K562 (cell line): Measurements from ENCODE around the gene FRMD4B. TPM values are rescaled to one million over a fixed set of nuclear protein-coding genes. Genes with fewer than 3 reads are reported as not detected.

Experiments used
- ATAC-seq: fragments of 200-7000 bp; cut with Tn5 transposase; 3 replicates; pipeline ENCODE4 v1.9.1; 2020; ENCODE audit warnings: moderate library complexity
- BruUV-seq: library from RNA; stranded (reverse); fragments of 400-500 nt; replicated peaks from 2 replicates; lab custom pipeline; 2021; lab: Mats Ljungman, UMichigan
- CTCF ChIA-PET: fragments of 300-600 bp; formaldehyde crosslinking; extraction: SDS; loops from one replicate; lab custom pipeline; 2021; ENCODE audit warnings: low intra/inter-chr PET ratio; lab: Yijun Ruan, JAX
- POLR2A ChIA-PET: fragments of 300-600, 350-650 bp; sonication (Branson Sonifier 250); formaldehyde crosslinking; extraction: SDS; loops from one replicate; lab custom pipeline; 2021; ENCODE audit warnings: antibody characterized with exemption, inconsistent platforms; lab: Yijun Ruan, JAX
- DNase-seq, 4 experiments: peaks; one replicate each; pipeline versions ENCODE4 v3.0.0 to v3.0.0-alpha.2; 2011 to 2018; ENCODE audit warnings: low spot score in 3 of 4, mixed read lengths in 3 of 4; ENCODE audit errors: extremely low read depth in 1 of 4
- FAIRE-seq: peaks from 2 replicates; lab custom pipeline; 2011; peaks lifted over from hg19 to GRCh38; lab: Jason Lieb, UNC
- H2AFZ ChIP-seq: 2 replicates; pipeline ENCODE4 v1.6.0; 2011; ENCODE audit warnings: low read depth, low read length, control low read depth, inconsistent platforms
- H3K27ac ChIP-seq: fragments of 200-600 bp; 3 replicates; pipeline ENCODE4 v1.8.0; 2011; ENCODE audit warnings: low read depth, mild to moderate bottlenecking, control low read depth, inconsistent platforms, low read length, moderate library complexity, mixed read lengths; ENCODE audit errors: extremely low read depth
- H3K27me3 ChIP-seq, 2 experiments: fragments of 300-600 bp in 1 of 2; 2 replicates in 1 of 2; 3 replicates in 1 of 2; pipeline versions ENCODE4 v1.6.0 to v1.8.0; 2011; ENCODE audit warnings: inconsistent platforms in 2 of 2, low read length in 2 of 2, mild to moderate bottlenecking in 1 of 2, mixed read lengths in 1 of 2, moderate library complexity in 1 of 2; ENCODE audit not compliant: control insufficient read depth in 2 of 2, insufficient read depth in 2 of 2
- H3K36me3 ChIP-seq: fragments of 300-600 bp; 3 replicates; pipeline ENCODE4 v1.8.0; 2011; ENCODE audit warnings: mild to moderate bottlenecking, low read length, inconsistent platforms; ENCODE audit not compliant: control insufficient read depth, insufficient read depth
- H3K4me1 ChIP-seq, 2 experiments: fragments of 200-600 bp in 1 of 2; replicated peaks in 1 of 2; 2 replicates in 1 of 2; 3 replicates in 1 of 2; pipeline versions ENCODE4 v1.5.1 to v1.8.0; 2011; ENCODE audit warnings: inconsistent platforms in 2 of 2, low read length in 2 of 2, mild to moderate bottlenecking in 1 of 2, mixed read lengths in 1 of 2, moderate library complexity in 1 of 2; ENCODE audit not compliant: control insufficient read depth in 2 of 2, insufficient read depth in 2 of 2
- H3K4me2 ChIP-seq: 2 replicates; pipeline ENCODE4 v1.6.1; 2011; ENCODE audit warnings: low read length, control low read depth, inconsistent platforms, mixed read lengths; ENCODE audit not compliant: insufficient read depth
- H3K4me3 ChIP-seq: fragments of 200-600 bp; sonication (generic), shearing (Covaris generic); 2 replicates; pipeline ENCODE4 v1.5.1; 2016; ENCODE audit warnings: control low read depth, inconsistent platforms
- H3K79me2 ChIP-seq: fragments of 200-600 bp; 3 replicates; pipeline ENCODE4 v1.8.0; 2011; ENCODE audit warnings: low read length, inconsistent platforms; ENCODE audit not compliant: control insufficient read depth, insufficient read depth
- H3K9ac ChIP-seq, 2 experiments: 2 replicates each; pipeline versions ENCODE4 v1.6.0 to v1.6.1; 2011; ENCODE audit warnings: low read depth in 2 of 2, low read length in 2 of 2, control low read depth in 1 of 2, inconsistent platforms in 1 of 2, mild to moderate bottlenecking in 1 of 2, mixed read lengths in 1 of 2; ENCODE audit not compliant: insufficient read depth in 1 of 2
- H3K9me1 ChIP-seq: one replicate; pipeline ENCODE4 v1.6.0; 2011; ENCODE audit warnings: inconsistent platforms, mild to moderate bottlenecking, low read length, moderate library complexity; ENCODE audit not compliant: control insufficient read depth, insufficient read depth
- H3K9me3 ChIP-seq: replicated peaks from 2 replicates; pipeline ENCODE4 v1.5.1; 2011; ENCODE audit warnings: low read depth, low read length, inconsistent platforms; ENCODE audit not compliant: control insufficient read depth, insufficient read depth
- H4K20me1 ChIP-seq: replicated peaks from 2 replicates; pipeline ENCODE4 v1.6.1; 2011; ENCODE audit warnings: low read length, inconsistent platforms, mixed read lengths; ENCODE audit not compliant: control insufficient read depth, insufficient read depth
- ATF7 ChIP-seq: fragments of 450-650 bp; IDR thresholded peaks from 2 replicates; pipeline ENCODE4 v1.7.1; 2014; ENCODE audit warnings: mild to moderate bottlenecking, moderate library complexity
- GATA2 ChIP-seq: sonication (generic); formaldehyde crosslinking; IDR thresholded peaks from 2 replicates; pipeline ENCODE4 v1.4.0; 2020; ENCODE audit warnings: mild to moderate bottlenecking, missing genetic modification reagents
- MAZ ChIP-seq, 2 experiments: fragments of 450-650 bp in 1 of 2; sonication (generic) in 1 of 2; formaldehyde crosslinking; IDR thresholded peaks in 1 of 2; conservative IDR thresholded peaks in 1 of 2; 2 replicates each; pipeline versions ENCODE4 v1.4.0 to v1.5.0; 2020; ENCODE audit warnings: mild to moderate bottlenecking in 1 of 2, missing genetic modification reagents in 1 of 2
- MCM2 ChIP-seq: fragments of 450-650 bp; IDR thresholded peaks from 2 replicates; pipeline ENCODE4 v1.6.1; 2017; ENCODE audit warnings: low read depth, mild to moderate bottlenecking
- MCM7 ChIP-seq, 2 experiments: fragments of 450-650 bp; IDR thresholded peaks; 2 replicates each; pipeline ENCODE4 v1.6.1; 2016 to 2018
- MEIS2 ChIP-seq: fragments of 450-650 bp; IDR thresholded peaks from 2 replicates; pipeline ENCODE4 v1.6.1; 2014; ENCODE audit warnings: mild to moderate bottlenecking; ENCODE audit not compliant: partially characterized antibody
- PBX2 ChIP-seq, 2 experiments: IDR thresholded peaks in 1 of 2; conservative IDR thresholded peaks in 1 of 2; 2 replicates each; pipeline ENCODE4 v1.6.1; 2016; ENCODE audit warnings: low read depth in 2 of 2, mild to moderate bottlenecking in 1 of 2, missing compliant biosample characterization in 1 of 2, missing genetic modification characterization in 1 of 2, moderate library complexity in 1 of 2
- PKNOX1 ChIP-seq: fragments of 450-650 bp; IDR thresholded peaks from 2 replicates; pipeline ENCODE4 v1.6.1; 2016
- PRPF4 ChIP-seq: fragments of 200-400 bp; formaldehyde crosslinking; IDR thresholded peaks from one replicate; pipeline ENCODE4 v1.6.1; 2017; ENCODE audit warnings: low read length, low read depth, mild to moderate bottlenecking; ENCODE audit not compliant: insufficient read depth, poor library complexity, severe bottlenecking
- SIRT6 ChIP-seq: IDR thresholded peaks from one replicate; pipeline ENCODE4 v1.6.1; 2012; ENCODE audit warnings: low read depth, mild to moderate bottlenecking, control low read depth, inconsistent platforms, low read length, moderate library complexity
- TBL1XR1 ChIP-seq, 2 experiments: IDR thresholded peaks; 2 replicates each; pipeline ENCODE4 v1.6.1; 2012; ENCODE audit warnings: improper control_type of control experiment in 2 of 2, low read length in 2 of 2, mild to moderate bottlenecking in 1 of 2
- ZNF316 ChIP-seq: fragments of 450-650 bp; IDR thresholded peaks from 2 replicates; pipeline ENCODE4 v1.6.1; 2016
- WGBS: fragments of 100-300 bp; shearing (Covaris generic); methylation state at CpG from one replicate; pipeline ENCODE4 v1.1.6; 2016; ENCODE audit warnings: low coverage, mixed read lengths; ENCODE audit not compliant: insufficient coverage; ENCODE audit errors: missing lambda C conversion rate; 5-methylcytosine and 5-hydroxymethylcytosine counted together
- in situ Hi-C: fragments of 300-500 bp; cut with MboI; formaldehyde crosslinking; loops from 4 replicates; pipeline ENCODE4 v1.15.0; 2018; ENCODE audit warnings: inconsistent platforms, mixed read lengths
- intact Hi-C: fragments of 100-400 bp; cut with micrococcal nuclease; formaldehyde crosslinking; loops from 2 replicates; pipeline ENCODE4 v1.14.2; 2022
- polyA plus RNA-seq, 8 experiments: library from polyadenylated mRNA; depleted of rRNA in 4 of 8; stranded (reverse) in 5 of 8; unstranded in 3 of 8; fragments of >200 nt; fragmentation: Nextera tagmentation in 2 of 8; fragmentation: Illumina TruSeq in 1 of 8; extraction: Ambion mirVana in 2 of 8; extraction: Trizol in 1 of 8; gene quantifications; 2 replicates each; pipeline versions ENCODE4 v1.2.1 to v1.2.3, GENCODE V29; 2011 to 2014; ENCODE audit warnings: inconsistent platforms in 1 of 8, missing spikeins in 1 of 8
- total RNA-seq, 7 experiments: library from RNA; depleted of rRNA in 6 of 7; stranded (reverse); fragments of >200 nt in 6 of 7; fragmentation: Illumina TruSeq in 2 of 7; extraction: Trizol in 2 of 7; gene quantifications; 2 replicates each; pipeline versions ENCODE4 v1.2.1 to v1.2.3, GENCODE V29; 2011 to 2021; ENCODE audit warnings: low replicate concordance in 1 of 7

Gene FRMD4B
- total and polyA plus RNA-seq, 9 of the 15 experiments (the other 6 are each of a cell fraction or from before 2014, with no cell fraction given) = 0.03 to 0.09 (median 0.04) TPM; not detected in 3

- ATAC-seq = no peak
- no peaks in the 10 kb centered on the region for H3K9me3 ChIP-seq
- POLR2A ChIA-PET = interaction anchor here (1.3 kb wide), 1 partner anchor 15 kb away, joined by 3 read pairs; no protein-coding TSS in a partner anchor
- no peaks in the 10 kb centered on the region for H3K9me1 ChIP-seq
- 13% methylated on average over 2 of the region's 2 CpGs for WGBS
- no peak overlapping the region for H2AFZ ChIP-seq
- no peaks in the 10 kb centered on the region for H3K36me3 ChIP-seq
- DNase-seq = no peak
- no peaks in the 10 kb centered on the region for H3K79me2 ChIP-seq
- CTCF ChIA-PET = no interaction called here
- no peaks in the 10 kb centered on the region for H3K4me1 ChIP-seq
- no peaks in the 10 kb centered on the region for H4K20me1 ChIP-seq
- no peak overlapping the region for H3K4me2 ChIP-seq
- BruUV-seq = no TSS peak
- no peak overlapping the region for H3K27ac ChIP-seq
- intact Hi-C loops = no loop called here
- no peak for FAIRE-seq
- H3K4me3 ChIP-seq = no peak overlapping the region
- no peak overlapping the region for H3K9ac ChIP-seq
- TF ChIP-seq SIRT6 = no peak
- no peak for TF ChIP-seq PRPF4
- no peak for TF ChIP-seq ATF7
- TF ChIP-seq GATA2 = no peak
- no peak for TF ChIP-seq MCM7 (IDR thresholded peaks at IDR 0.05)
- TF ChIP-seq MCM2 = no peak
- TF ChIP-seq ZNF316 = no peak
- in situ Hi-C loops = no loop called here
- H3K27me3 ChIP-seq = peaks cover 0 to 13% of the 10 kb centered on the region in 2 experiments; a peak in 2 of 5 replicates
Observed at GRCh38 chr3:69232482-69232881, 153.4 kb downstream of the FRMD4B start.

- intact Hi-C loops (no loop called here), in situ Hi-C loops (no loop called here)
- H3K9me1 ChIP-seq = no peaks in the 10 kb centered on the region
- no TSS peak for BruUV-seq
- H3K27ac ChIP-seq = no peak overlapping the region
- DNase-seq (peak in 2 of 4 experiments; percentile 10 to 16), ATAC-seq (peak; percentile 69), FAIRE-seq (no peak)
- no peak overlapping the region for H3K9ac ChIP-seq
- H3K9me3 ChIP-seq = no peaks in the 10 kb centered on the region
- H3K79me2 ChIP-seq = no peaks in the 10 kb centered on the region
- peaks cover 0 to 8% of the 10 kb centered on the region in 2 experiments; a peak in 2 of 5 replicates for H3K27me3 ChIP-seq
- no peaks in the 10 kb centered on the region for H3K36me3 ChIP-seq
- CTCF ChIA-PET = no interaction called here
- H2AFZ ChIP-seq = no peak overlapping the region
- H3K4me3 ChIP-seq = no peak overlapping the region
- 2% methylated on average over 6 of the region's 6 CpGs for WGBS
- POLR2A ChIA-PET = interaction anchor here (1.3 kb wide), 1 partner anchor 15 kb away, joined by 3 read pairs; no protein-coding TSS in a partner anchor
- H3K4me2 ChIP-seq = no peak overlapping the region
- no peaks in the 10 kb centered on the region for H4K20me1 ChIP-seq
- TF ChIP-seq PBX2 (CRISPR knock-in tag; IDR thresholded peaks at IDR 0.05; ENCODE audit: low read depth) (no peak; the same call in 1 of the 2 replicates), PBX2 (tag; conservative IDR thresholded peaks at IDR 0.05; ENCODE audit: low read depth) (peak; percentile 86), PKNOX1 (peak; percentile 86), MAZ (CRISPR knock-in tag; conservative IDR thresholded peaks at IDR 0.05 in 1 of 2, IDR thresholded peaks at IDR 0.05 in 1 of 2) (no peak), TBL1XR1 (IDR thresholded peaks at IDR 0.05; ENCODE audit: low read length in 2 of 2) (no peak), MEIS2 (peak; percentile 93)
- TF ChIP-seq, all 486 proteins: peak for 3
- no peaks in the 10 kb centered on the region for H3K4me1 ChIP-seq
Observed at GRCh38 chr3:69231929-69232440, 153.9 kb downstream of the FRMD4B start.
